K562 (cell line): ENCODE measurements around the gene USHBP1. TPM values are rescaled to one million over a fixed set of nuclear protein-coding genes. Genes with fewer than 3 reads are reported as not detected.

Experiments used
- CTCFL ChIP-seq: IDR thresholded peaks from 2 replicates; pipeline ENCODE4 v1.6.1; 2011; ENCODE audit warnings: borderline replicate concordance, low read depth, mild to moderate bottlenecking, moderate library complexity, low read length; ENCODE audit not compliant: insufficient read depth, poor library complexity, severe bottlenecking
- DEAF1 ChIP-seq: fragments of 450-650 bp; formaldehyde crosslinking; IDR thresholded peaks from 2 replicates; pipeline ENCODE4 v1.4.0; 2020; ENCODE audit warnings: mild to moderate bottlenecking, moderate library complexity
- ERF ChIP-seq: fragments of 450-650 bp; formaldehyde crosslinking; IDR thresholded peaks from 2 replicates; pipeline ENCODE4 v1.4.0; 2020; ENCODE audit warnings: mild to moderate bottlenecking, mixed read lengths
- HCFC1 ChIP-seq: IDR thresholded peaks from 2 replicates; pipeline ENCODE4 v1.6.1; 2012; ENCODE audit warnings: low read depth, low read length, improper control_type of control experiment
- HOMEZ ChIP-seq: fragments of 250-450 bp; sonication (Bioruptor Pico); IDR thresholded peaks from 2 replicates; pipeline ENCODE4 v1.4.0; 2020; ENCODE audit warnings: mild to moderate bottlenecking, moderate library complexity
- MAX ChIP-seq: sonication (generic); formaldehyde crosslinking; IDR thresholded peaks from 2 replicates; pipeline ENCODE4 v1.9.0; 2022; ENCODE audit warnings: mild to moderate bottlenecking, missing genetic modification reagents
- MCM3 ChIP-seq: fragments of 450-650 bp; IDR thresholded peaks from 2 replicates; pipeline ENCODE4 v1.6.1; 2016
- PTRF ChIP-seq: fragments of 450-650 bp; IDR thresholded peaks from 2 replicates; pipeline ENCODE4 v1.6.1; 2016; ENCODE audit warnings: mild to moderate bottlenecking, missing genetic modification characterization, missing compliant biosample characterization
- RBFOX2 ChIP-seq: fragments of 200-400 bp; formaldehyde crosslinking; IDR thresholded peaks from 2 replicates; pipeline ENCODE4 v1.6.1; 2017; ENCODE audit warnings: low read depth, mild to moderate bottlenecking, low read length, moderate library complexity
- RNF219 ChIP-seq: fragments of 250-450 bp; sonication (Bioruptor Pico); IDR thresholded peaks from 2 replicates; pipeline ENCODE4 v1.5.0; 2022; ENCODE audit warnings: mild to moderate bottlenecking
- XRCC5 ChIP-seq: fragments of 200-400 bp; formaldehyde crosslinking; IDR thresholded peaks from 2 replicates; pipeline ENCODE4 v1.6.1; 2017; ENCODE audit warnings: low read depth, mild to moderate bottlenecking, low read length
- ZFP1 ChIP-seq: fragments of 450-650 bp; formaldehyde crosslinking; IDR thresholded peaks from 2 replicates; pipeline ENCODE4 v1.4.0; 2020; ENCODE audit warnings: mild to moderate bottlenecking, mixed read lengths
- ZFX ChIP-seq: sonication (generic); formaldehyde crosslinking; IDR thresholded peaks from 2 replicates; pipeline ENCODE4 v1.8.0; 2022; ENCODE audit warnings: mild to moderate bottlenecking, missing genetic modification reagents, moderate library complexity
- ZNF609 ChIP-seq: sonication (generic); formaldehyde crosslinking; IDR thresholded peaks from 2 replicates; pipeline ENCODE4 v1.8.1; 2023; ENCODE audit warnings: missing genetic modification reagents, mild to moderate bottlenecking, borderline replicate concordance
- polyA plus RNA-seq, 8 experiments: library from polyadenylated mRNA; depleted of rRNA in 4 of 8; stranded (reverse) in 5 of 8; unstranded in 3 of 8; fragments of >200 nt; fragmentation: Nextera tagmentation in 2 of 8; fragmentation: Illumina TruSeq in 1 of 8; extraction: Ambion mirVana in 2 of 8; extraction: Trizol in 1 of 8; gene quantifications; 2 replicates each; pipeline versions ENCODE4 v1.2.1 to v1.2.3, GENCODE V29; 2011 to 2014; ENCODE audit warnings: inconsistent platforms in 1 of 8, missing spikeins in 1 of 8
- total RNA-seq, 7 experiments: library from RNA; depleted of rRNA in 6 of 7; stranded (reverse); fragments of >200 nt in 6 of 7; fragmentation: Illumina TruSeq in 2 of 7; extraction: Trizol in 2 of 7; gene quantifications; 2 replicates each; pipeline versions ENCODE4 v1.2.1 to v1.2.3, GENCODE V29; 2011 to 2021; ENCODE audit warnings: low replicate concordance in 1 of 7

The USHBP1 gene
- total and polyA plus RNA-seq, 9 of the 15 experiments (the other 6 are each of a cell fraction or from before 2014, with no cell fraction given): 0.03 to 0.10 (median 0.05) TPM; not detected in 5

GRCh38 chr19:17292301-17293074 is 27.9 kb upstream of the USHBP1 start (continued):
- TF ChIP-seq CTCFL: peak; percentile 69
- no peak for TF ChIP-seq ZNF609 (CRISPR knock-in tag)
- TF ChIP-seq MAX: peak; percentile 86
- TF ChIP-seq RNF219: no peak
- TF ChIP-seq XRCC5: no peak
- peak; percentile 84 for TF ChIP-seq RBFOX2
- TF ChIP-seq HOMEZ: no peak
- TF ChIP-seq HCFC1: peak; percentile 37; the same call in 1 of the 2 replicates
- peak; percentile 64 for TF ChIP-seq DEAF1 (CRISPR knock-in tag)
- peak; percentile 71 for TF ChIP-seq ZFX (CRISPR knock-in tag)
- no peak for TF ChIP-seq ERF
- TF ChIP-seq ZFP1 (CRISPR knock-in tag): no peak
- no peak for TF ChIP-seq MCM3
- TF ChIP-seq PTRF: no peak
